ENCODE data around the gene DIP2B. TPM values are rescaled to one million over a fixed set of nuclear protein-coding genes. Genes with fewer than 3 reads are reported as not detected.
"Not testable (repeated sequence)": the region's sequence is repeated elsewhere in the genome, so short reads cannot be mapped to it uniquely, and the experiment has no call there.

Gene DIP2B
- total RNA-seq, 1 experiment from 2014 or later: 33.9 TPM

- no peak for DNase-seq (ENCODE audit: low read depth)
Observed at GRCh38 chr12:50676756-50677155, 172.0 kb downstream of the DIP2B start.

GRCh38 chr12:50677858-50678257 lies 173.1 kb downstream of the DIP2B start:
- no peak for DNase-seq (ENCODE audit: low read depth)

- DNase-seq (ENCODE audit: low read depth): no peak
Observed at GRCh38 chr12:50678650-50679365, 174.0 kb downstream of the DIP2B start.

- no peak for DNase-seq (ENCODE audit: low read depth)
Observed at GRCh38 chr12:50679612-50680011, 174.8 kb downstream of the DIP2B start.

GRCh38 chr12:50681064-50681463 lies 176.3 kb downstream of the DIP2B start:
- DNase-seq (ENCODE audit: low read depth): not testable (repeated sequence)

- no peak for DNase-seq (ENCODE audit: low read depth)
Observed at GRCh38 chr12:50685641-50686040, 180.9 kb downstream of the DIP2B start.

- no peak for DNase-seq (ENCODE audit: low read depth)
Observed at GRCh38 chr12:50686406-50686805, 181.6 kb downstream of the DIP2B start.

GRCh38 chr12:50686976-50687375 lies 182.2 kb downstream of the DIP2B start:
- no peak for DNase-seq (ENCODE audit: low read depth)

GRCh38 chr12:50689437-50689836 lies 184.7 kb downstream of the DIP2B start:
- DNase-seq (ENCODE audit: low read depth): no peak

GRCh38 chr12:50690925-50691324 lies 186.1 kb downstream of the DIP2B start:
- no peak for DNase-seq (ENCODE audit: low read depth)

GRCh38 chr12:50695961-50696360 lies 191.2 kb downstream of the DIP2B start:
- DNase-seq (ENCODE audit: low read depth): no peak

- no peak for DNase-seq (ENCODE audit: low read depth)
Observed at GRCh38 chr12:50696931-50697330, 192.1 kb downstream of the DIP2B start.

- no peak for DNase-seq (ENCODE audit: low read depth)
Observed at GRCh38 chr12:50699154-50699553, 194.4 kb downstream of the DIP2B start.

- no peak for DNase-seq (ENCODE audit: low read depth)
Observed at GRCh38 chr12:50699940-50700339, 195.2 kb downstream of the DIP2B start.

GRCh38 chr12:50706606-50707005 lies 201.8 kb downstream of the DIP2B start:
- no peak for DNase-seq (ENCODE audit: low read depth)

GRCh38 chr12:50707396-50707795 lies 202.6 kb downstream of the DIP2B start:
- no peak for DNase-seq (ENCODE audit: low read depth)

GRCh38 chr12:50708631-50709030 lies 203.8 kb downstream of the DIP2B start:
- no peak for DNase-seq (ENCODE audit: low read depth)

GRCh38 chr12:50711121-50711520 lies 206.3 kb downstream of the DIP2B start:
- DNase-seq (ENCODE audit: low read depth): no peak

- DNase-seq (ENCODE audit: low read depth): no peak
Observed at GRCh38 chr12:50715174-50715573, 210.4 kb downstream of the DIP2B start.

GRCh38 chr12:50718760-50719159 lies 214.0 kb downstream of the DIP2B start:
- no peak for DNase-seq (ENCODE audit: low read depth)

- DNase-seq (ENCODE audit: low read depth): no peak
Observed at GRCh38 chr12:50720085-50720484, 215.3 kb downstream of the DIP2B start.

GRCh38 chr12:50720501-50720900 lies 215.7 kb downstream of the DIP2B start:
- no peak for DNase-seq (ENCODE audit: low read depth)

- no peak for DNase-seq (ENCODE audit: low read depth)
Observed at GRCh38 chr12:50723865-50724264, 219.1 kb downstream of the DIP2B start.
